ENCODE results near the gene NFATC2.

DNA sequence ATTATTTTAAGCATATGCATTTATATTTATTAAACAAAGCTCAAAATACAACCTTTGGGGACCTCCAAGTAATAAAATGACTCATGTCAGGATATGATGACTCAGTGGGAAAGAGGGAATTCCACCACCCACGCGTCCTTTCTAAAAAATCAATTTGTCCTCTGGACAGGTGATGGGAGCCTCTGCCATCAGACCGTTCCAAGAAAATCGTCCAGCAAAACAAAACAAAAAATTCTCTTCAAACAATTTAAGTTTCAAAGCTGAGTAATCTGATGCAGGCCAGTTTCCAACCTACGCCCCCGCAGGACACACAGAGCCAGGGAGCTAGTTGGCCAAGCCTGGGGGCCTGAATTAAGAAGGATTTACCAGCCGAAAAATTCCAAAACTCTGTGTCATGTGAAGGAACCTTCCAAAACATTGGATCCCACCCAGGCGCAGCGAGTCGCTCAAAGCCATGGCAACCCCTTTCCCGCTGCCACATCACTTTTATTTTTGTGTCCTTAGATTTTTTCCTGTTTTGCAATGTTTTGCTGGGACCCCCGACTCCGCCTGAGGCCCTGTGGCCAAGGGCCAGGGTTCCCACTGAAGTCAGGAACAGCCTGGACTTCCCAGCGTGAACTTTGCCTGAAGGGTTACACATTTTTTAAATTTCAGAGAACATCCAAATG is 95.3 kb downstream of the NFATC2 start:
- TF ChIP-seq, protein P1, sequence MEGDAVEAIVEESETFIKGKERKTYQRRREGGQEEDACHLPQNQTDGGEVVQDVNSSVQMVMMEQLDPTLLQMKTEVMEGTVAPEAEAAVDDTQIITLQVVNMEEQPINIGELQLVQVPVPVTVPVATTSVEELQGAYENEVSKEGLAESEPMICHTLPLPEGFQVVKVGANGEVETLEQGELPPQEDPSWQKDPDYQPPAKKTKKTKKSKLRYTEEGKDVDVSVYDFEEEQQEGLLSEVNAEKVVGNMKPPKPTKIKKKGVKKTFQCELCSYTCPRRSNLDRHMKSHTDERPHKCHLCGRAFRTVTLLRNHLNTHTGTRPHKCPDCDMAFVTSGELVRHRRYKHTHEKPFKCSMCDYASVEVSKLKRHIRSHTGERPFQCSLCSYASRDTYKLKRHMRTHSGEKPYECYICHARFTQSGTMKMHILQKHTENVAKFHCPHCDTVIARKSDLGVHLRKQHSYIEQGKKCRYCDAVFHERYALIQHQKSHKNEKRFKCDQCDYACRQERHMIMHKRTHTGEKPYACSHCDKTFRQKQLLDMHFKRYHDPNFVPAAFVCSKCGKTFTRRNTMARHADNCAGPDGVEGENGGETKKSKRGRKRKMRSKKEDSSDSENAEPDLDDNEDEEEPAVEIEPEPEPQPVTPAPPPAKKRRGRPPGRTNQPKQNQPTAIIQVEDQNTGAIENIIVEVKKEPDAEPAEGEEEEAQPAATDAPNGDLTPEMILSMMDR (IDR thresholded peaks at IDR 0.05; ENCODE audit: poor library complexity), result no peak
- no peak for TF ChIP-seq EZH2 (IDR thresholded peaks at IDR 0.05; ENCODE audit: borderline replicate concordance)
